Progenitor cell of endocrine pancreas (in vitro differentiated cells): ENCODE measurements around the gene GJA8. TPM values are rescaled to one million over a fixed set of nuclear protein-coding genes. Genes with fewer than 3 reads are reported as not detected.

Experiments
- DNase-seq: peaks from one replicate; pipeline ENCODE4 v3.0.0; 2021; ENCODE audit warnings: low spot score; ENCODE audit not compliant: unreplicated experiment
- H3K27ac Mint-ChIP-seq: 2 replicates; pipeline ENCODE4 v1.8.0; 2021; ENCODE audit warnings: mild to moderate bottlenecking, moderate library complexity, mixed read lengths
- H3K27me3 Mint-ChIP-seq: 2 replicates; pipeline ENCODE4 v1.8.0; 2021; ENCODE audit warnings: mixed read lengths
- H3K36me3 Mint-ChIP-seq: 2 replicates; pipeline ENCODE4 v1.8.0; 2022; ENCODE audit warnings: mixed read lengths; ENCODE audit not compliant: insufficient read depth
- H3K4me1 Mint-ChIP-seq: 2 replicates; pipeline ENCODE4 v1.8.0; 2021; ENCODE audit warnings: low read depth, mixed read lengths
- H3K4me3 Mint-ChIP-seq: 2 replicates; pipeline ENCODE4 v1.8.0; 2021; ENCODE audit warnings: low read depth, mild to moderate bottlenecking, moderate library complexity, mixed read lengths
- H3K9me3 Mint-ChIP-seq: 2 replicates; pipeline ENCODE4 v1.8.0; 2021; ENCODE audit warnings: low read depth, mixed read lengths
- CTCF ChIP-seq: fragments of 200-600 bp; sonication (generic); IDR thresholded peaks from one replicate; pipeline ENCODE4 v1.5.0; 2021; ENCODE audit warnings: antibody characterized with exemption, mild to moderate bottlenecking; ENCODE audit not compliant: unreplicated experiment
- total RNA-seq: library from RNA; stranded (reverse); gene quantifications from 2 replicates; pipeline ENCODE4 v1.2.1, GENCODE V29; 2021

GJA8 gene
- total RNA-seq, 1 donor from 2014 or later, result not detected

DNA sequence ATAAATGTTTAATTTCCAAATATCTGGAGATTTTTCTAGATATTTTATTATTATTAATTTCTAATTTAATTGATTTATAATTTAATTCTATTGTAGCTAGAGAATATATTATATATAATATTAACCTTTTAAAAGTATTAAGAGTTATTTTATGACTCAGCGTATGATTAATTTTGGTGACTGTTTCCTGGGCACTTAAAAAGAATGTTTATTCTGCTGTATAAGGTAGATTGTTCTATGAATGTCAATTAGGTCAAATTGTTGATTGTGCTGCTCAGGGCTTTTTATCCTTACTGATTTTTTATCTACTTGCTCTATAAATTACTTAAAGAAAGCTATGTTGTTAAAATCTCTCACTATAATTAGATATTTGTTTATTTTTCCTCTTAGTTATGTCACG is 20.1 kb upstream of the GJA8 start:
- Mint-ChIP-seq H3K36me3 (no peaks in the 10 kb centered on the region), H3K4me3 (no peak overlapping the region), H3K27ac (no peak overlapping the region), H3K27me3 (peaks cover 12% of the 10 kb centered on the region), H3K4me1 (no peaks in the 10 kb centered on the region), H3K9me3 (peaks cover 9% of the 10 kb centered on the region)
- no peak for TF ChIP-seq CTCF
- no peak for DNase-seq

DNA sequence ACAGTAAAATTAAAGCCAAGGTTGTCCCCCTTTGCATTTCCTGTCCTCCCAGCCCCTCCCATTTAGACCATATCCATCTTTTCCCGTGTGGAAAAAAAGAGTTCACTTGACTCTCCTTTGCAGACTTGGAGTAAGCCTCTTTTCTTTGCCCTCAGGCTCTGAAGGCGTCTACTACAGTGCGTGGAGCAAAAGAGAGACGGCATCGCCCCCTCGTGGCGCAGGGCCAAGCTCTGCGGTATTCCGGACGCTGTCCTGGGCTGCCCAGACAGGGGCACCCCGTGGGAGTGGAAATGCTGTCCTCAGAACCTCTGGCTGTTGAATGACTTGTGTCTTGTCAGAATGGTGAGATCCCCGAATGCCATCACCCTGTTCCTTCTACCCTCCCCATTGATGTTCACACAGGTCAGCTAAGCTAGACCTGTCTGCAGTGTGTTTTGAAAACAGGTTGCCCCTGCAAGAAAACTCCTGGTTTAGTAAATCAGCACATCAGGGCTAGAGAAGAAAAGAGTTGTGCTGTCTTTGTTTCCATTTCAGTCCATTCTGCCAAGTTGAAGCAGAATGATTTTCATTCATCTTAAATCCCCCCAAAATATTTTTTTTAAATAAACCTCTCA is 12.3 kb upstream of the GJA8 start:
- Mint-ChIP-seq H3K4me1 (peaks cover 1% of the 10 kb centered on the region), H3K4me3 (no peak overlapping the region), H3K9me3 (no peaks in the 10 kb centered on the region), H3K27ac (no peak overlapping the region), H3K36me3 (no peaks in the 10 kb centered on the region), H3K27me3 (peaks cover 30% of the 10 kb centered on the region)
- DNase-seq, result peak; percentile 73
- TF ChIP-seq CTCF, result peak; percentile 92

GRCh38 chr1:147891088-147891487 is 11.5 kb upstream of the GJA8 start:
- Mint-ChIP-seq H3K9me3 (no peaks in the 10 kb centered on the region), H3K4me3 (no peak overlapping the region), H3K36me3 (no peaks in the 10 kb centered on the region), H3K4me1 (peaks cover 1% of the 10 kb centered on the region), H3K27ac (no peak overlapping the region), H3K27me3 (peaks cover 27% of the 10 kb centered on the region)
- DNase-seq, result no peak
- TF ChIP-seq CTCF, result no peak

GRCh38 chr1:147892216-147892615 is 10.4 kb upstream of the GJA8 start:
- no peak for DNase-seq
- H3K9me3 Mint-ChIP-seq, result no peaks in the 10 kb centered on the region
- H3K27ac Mint-ChIP-seq, result no peak overlapping the region
- no peak overlapping the region for H3K4me3 Mint-ChIP-seq
- H3K27me3 Mint-ChIP-seq, result peaks cover 29% of the 10 kb centered on the region
- TF ChIP-seq CTCF, result no peak
- H3K4me1 Mint-ChIP-seq, result peaks cover 1% of the 10 kb centered on the region
- H3K36me3 Mint-ChIP-seq, result no peaks in the 10 kb centered on the region

- Mint-ChIP-seq H3K27me3 (peaks cover 29% of the 10 kb centered on the region), H3K9me3 (no peaks in the 10 kb centered on the region), H3K27ac (no peak overlapping the region), H3K4me1 (peaks cover 1% of the 10 kb centered on the region), H3K4me3 (no peak overlapping the region), H3K36me3 (no peaks in the 10 kb centered on the region)
- TF ChIP-seq CTCF, result peak; percentile 98
- no peak for DNase-seq
Measured at GRCh38 chr1:147892731-147893214, 9.8 kb upstream of the GJA8 start.
